ENCODE results near the gene RALGPS1.

The RALGPS1 gene, protein sequence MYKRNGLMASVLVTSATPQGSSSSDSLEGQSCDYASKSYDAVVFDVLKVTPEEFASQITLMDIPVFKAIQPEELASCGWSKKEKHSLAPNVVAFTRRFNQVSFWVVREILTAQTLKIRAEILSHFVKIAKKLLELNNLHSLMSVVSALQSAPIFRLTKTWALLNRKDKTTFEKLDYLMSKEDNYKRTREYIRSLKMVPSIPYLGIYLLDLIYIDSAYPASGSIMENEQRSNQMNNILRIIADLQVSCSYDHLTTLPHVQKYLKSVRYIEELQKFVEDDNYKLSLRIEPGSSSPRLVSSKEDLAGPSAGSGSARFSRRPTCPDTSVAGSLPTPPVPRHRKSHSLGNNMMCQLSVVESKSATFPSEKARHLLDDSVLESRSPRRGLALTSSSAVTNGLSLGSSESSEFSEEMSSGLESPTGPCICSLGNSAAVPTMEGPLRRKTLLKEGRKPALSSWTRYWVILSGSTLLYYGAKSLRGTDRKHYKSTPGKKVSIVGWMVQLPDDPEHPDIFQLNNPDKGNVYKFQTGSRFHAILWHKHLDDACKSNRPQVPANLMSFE

DNA sequence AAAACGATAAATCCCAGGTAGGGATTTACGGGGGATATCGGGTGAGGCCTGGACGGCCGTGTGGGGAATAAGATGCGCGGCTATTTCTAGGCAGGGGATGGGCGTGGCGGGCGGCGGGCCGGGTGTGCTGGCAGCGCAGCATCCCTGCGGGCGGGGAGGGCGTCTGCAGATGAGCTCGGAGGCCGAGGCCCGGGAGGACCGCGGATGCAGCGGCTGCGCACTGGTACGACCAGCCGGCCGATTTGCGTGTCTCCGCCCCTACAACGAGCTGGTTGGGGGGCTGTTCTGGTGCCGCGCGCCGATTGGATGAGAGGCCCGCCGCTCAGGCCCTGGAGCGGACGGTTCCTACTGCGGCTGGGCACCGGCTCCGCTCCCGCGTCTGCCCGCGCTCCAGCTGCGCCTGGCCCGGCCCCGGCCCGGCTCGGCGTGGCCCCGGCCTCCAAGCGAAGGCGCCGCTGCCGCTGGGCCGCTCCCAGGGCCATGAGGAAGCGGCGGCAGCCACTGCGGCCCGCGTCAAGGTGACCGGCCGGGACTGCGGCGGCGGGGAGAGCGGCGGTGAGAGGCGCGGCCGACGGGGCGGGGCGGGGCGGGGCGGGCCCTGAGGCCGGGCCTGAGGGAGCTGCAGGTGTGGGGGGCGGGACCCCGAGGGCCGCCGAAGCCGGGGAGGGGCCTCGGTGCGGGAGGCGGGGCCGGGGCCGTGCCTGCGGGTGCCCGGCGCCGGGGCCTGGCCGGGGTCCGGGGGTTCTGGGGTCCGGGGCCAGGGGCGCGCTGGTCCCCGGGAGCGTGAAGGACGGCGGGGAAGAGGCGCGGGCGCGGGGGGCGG is at the start of gene RALGPS1:
TSS of gene RALGPS1 (plus strand) at position 325 of the 823 bp plus-strand sequence. CDS start 47,508 bp downstream, outside the sequence.
- peak; percentile 94 for DNase-seq

DNA sequence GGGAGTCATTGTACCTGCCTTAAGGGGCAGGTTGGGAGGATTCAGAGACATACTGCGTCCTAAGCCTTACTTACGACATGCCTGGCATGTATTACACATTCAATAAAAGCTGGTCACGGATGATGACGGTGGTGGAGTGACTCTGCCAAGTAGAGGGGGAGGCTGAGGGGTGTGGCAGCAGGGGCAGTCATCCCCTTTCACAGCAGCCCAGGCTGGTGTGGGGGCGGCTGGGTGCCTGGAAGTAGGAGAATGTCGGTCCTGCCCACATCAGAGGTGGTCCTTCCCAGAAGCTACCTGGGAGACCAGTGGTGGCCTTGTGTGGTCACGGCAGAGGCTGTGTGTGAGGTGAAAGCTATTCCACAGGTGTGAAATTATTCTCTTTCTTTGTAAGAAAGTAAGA is 45.2 kb upstream of the RALGPS1 start:
- no peak for DNase-seq

DNA sequence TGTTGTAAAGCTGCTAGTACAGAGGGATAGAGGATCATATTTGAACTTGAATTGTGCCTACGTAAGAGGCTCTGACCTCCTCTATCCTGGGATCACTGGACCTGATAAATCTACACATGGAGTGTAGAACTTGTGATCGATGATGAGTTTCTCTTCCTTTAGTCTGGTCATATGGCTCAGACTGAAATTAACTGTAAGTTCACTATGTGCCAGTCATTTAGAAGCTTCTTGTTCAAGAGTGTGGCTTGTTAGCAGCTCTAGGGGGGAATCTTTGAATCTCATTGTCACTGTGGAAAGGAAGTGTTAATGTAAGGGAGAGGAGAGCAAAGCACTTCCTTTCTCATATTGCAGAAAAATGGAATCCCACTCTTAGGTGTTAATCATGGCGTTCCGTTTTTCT is 42.1 kb upstream of the RALGPS1 start:
- no peak for DNase-seq

DNA sequence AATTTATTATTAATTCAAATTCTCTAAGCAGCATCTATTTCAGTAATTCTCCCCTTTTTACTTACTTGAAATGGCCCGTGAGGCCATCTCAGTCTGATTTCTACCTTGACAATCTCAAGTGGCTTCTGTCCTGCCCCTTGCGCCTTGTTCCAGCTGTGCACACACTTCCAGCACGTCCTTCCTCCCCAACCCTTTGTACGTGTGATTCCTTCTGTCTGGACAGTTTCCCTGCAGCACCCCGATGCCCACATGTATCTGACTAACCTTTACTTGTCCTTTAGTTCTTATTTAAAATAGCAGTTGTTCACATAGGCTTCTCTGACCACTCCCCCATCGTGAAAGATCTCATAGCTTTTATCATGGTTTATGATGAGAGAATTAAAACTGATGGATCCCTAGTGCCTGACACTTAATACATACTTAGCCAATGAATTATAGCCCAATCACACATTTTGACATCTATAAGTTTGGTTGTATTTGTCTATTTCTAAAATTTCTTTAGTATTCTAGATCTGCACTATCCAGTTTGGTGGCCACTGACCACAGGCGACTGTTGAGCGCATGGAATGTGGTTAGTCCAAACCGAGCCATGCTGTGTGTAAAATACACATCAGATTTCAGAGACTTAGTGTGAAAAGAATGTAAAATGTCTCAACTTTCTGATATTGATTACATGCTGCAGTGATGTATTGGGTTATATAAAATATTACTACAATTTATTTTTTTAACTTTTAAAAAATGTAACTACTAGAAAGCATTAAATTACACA is 39.9 kb upstream of the RALGPS1 start:
- no peak for DNase-seq

DNA sequence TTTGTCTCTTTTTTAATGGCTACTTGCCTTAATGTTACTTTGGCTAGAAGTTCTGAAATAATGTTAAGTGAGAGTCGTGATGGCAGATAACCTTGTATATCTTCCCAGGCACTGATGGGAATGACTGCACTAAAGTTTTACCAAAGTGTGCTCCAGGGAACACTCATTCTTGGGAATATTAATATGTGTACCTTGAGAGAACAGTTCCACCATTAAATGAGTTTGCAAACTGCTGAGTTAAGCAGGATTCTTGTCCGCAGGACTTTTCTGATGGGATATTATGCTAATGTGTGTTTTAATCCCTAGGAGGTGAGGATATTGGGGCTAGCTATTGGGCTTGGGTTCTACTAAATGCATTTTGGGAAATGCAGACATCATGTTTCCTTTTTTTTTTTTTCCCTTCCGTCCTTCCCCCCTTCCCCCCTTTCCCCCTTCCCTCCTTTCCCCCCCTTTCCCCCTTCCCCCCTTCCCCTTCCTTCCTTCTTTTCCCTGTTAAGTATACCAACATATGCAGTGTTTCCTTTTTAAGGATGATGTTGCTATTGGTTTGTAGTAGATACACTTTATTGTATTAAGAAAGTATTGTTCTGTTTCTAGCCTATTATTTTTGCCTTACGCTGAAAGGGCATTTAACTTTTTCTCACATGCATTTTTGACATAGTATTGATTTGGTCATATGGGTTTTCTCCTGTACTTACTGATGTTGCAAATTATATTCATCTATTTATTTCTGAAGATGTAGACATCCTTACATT is 38.6 kb upstream of the RALGPS1 start:
- no peak for DNase-seq

DNA sequence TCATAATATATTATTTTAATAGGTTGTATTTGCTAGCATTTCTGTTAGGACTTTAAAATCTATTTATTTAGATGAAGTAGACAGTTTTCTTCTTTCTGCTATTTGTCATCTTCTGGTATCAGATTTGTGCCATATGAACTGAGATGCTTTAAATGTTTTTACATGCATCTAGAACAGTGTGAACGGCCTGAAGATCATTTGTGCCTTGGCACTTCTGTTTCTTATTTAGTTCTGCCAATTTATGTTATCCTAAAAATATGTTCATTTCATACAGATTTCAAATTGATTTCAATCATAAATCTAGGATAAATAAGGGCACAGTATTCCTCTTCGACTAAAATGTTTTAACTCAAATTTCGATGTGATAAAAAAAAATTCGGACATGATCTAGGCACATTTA is 38.1 kb upstream of the RALGPS1 start:
- no peak for DNase-seq

DNA sequence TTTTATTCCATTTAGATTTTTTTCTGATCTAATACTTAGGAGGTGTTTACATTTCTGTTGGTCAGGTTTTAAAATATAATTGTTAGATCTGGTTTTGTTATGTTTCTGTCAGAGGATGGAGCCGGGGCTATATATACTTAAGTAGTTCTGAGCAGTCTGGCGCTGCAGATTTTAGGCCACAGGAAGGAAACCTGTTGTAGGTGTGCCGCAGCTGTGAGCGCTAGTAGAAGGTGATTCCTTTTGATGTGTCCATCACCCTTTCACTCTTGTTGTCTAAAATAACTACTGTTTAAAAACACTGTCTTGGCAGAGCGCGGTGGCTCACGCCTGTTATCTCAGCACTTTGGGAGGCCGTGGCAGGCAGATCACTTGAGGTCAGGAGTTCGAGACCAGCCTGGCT is 37.2 kb upstream of the RALGPS1 start:
- DNase-seq = no peak

DNA sequence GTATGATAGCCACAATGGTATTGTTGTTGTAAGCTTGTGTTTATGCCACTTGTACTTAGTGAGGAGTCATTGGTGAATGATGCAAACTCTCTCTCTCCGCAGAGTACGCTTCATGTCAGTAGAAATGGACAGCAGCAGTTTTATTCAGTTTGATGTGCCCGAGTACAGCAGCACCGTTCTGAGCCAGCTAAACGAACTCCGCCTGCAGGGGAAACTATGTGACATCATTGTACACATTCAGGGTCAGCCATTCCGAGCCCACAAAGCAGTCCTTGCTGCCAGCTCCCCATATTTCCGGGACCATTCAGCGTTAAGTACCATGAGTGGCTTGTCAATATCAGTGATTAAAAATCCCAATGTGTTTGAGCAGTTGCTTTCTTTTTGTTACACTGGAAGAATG is 35.3 kb upstream of the RALGPS1 start:
- DNase-seq = no peak

DNA sequence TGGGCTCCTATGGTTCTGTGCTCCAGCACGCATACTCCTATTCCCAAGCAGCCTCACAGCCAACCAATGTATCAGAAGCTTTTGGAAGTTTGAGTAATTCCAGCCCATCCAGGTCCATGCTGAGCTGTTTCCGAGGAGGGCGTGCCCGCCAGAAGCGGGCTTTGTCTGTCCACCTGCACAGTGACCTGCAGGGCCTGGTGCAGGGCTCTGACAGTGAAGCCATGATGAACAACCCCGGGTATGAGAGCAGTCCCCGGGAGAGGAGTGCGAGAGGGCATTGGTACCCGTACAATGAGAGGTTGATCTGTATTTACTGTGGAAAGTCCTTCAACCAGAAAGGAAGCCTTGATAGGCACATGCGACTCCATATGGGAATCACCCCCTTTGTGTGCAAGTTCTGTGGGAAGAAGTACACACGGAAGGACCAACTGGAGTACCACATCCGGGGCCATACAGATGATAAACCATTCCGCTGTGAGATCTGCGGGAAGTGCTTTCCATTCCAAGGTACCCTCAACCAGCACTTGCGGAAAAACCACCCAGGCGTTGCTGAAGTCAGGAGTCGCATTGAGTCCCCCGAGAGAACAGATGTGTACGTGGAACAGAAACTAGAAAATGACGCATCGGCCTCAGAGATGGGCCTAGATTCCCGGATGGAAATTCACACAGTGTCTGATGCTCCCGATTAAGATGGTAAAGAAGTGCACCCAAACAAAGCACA is 34.2 kb upstream of the RALGPS1 start:
- no peak for DNase-seq

DNA sequence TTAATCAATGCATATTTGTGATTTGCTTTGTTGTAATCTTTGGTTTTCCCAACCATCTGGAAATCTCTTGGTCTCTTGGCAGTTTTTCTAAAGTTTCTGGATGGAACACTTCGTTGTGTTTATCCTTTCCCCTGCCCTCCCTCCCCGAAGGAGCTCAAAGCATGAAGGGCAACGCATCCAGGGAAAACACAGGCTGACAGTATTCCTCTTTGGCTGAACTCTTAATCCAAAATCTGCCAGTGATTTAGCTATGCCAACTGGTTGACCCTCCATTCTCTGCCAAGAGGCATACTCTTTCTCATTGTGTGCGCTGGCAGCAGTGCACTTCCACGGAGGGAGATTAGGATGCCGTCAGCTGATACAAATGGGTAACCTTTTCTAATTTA is 33.6 kb upstream of the RALGPS1 start:
- DNase-seq = no peak

DNA sequence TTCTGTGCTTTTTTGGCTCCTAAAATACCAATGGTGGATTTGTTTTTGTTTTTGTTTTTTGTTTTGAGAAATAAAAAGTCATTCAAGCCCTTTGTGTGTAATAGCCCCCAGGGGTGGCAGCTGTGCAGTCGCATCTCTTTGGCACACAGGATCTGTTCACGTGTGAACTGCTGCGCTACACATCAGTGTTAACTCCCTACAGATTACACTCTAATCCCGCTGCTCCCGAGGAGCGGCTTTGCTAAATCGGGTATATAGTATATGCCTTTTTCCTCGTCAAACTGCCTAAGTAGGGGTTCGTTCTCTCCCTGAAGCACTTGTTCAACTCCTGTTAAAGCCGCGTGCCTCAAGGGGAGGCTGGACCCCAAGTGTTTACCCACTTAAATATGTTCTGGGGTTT is 31.8 kb upstream of the RALGPS1 start:
- DNase-seq = no peak

DNA sequence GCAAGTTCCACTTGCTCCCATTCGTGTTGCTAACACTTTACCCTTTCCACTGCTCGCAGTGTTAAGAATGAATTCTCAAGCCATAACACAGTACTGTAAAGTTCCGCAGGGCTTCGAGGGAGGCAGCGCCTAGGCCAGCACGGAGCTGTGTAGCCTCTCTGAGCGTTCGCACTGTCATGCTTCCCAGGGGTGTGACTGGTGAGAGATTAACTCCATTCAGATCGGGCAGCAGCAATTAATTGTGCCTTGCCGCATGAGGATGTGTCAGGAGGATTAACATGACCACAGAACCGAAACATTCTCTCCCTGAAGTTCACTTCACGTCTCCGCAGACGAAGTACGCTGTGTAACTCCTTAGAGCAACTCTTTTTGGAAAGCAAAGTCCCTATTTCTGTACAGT is 30.9 kb upstream of the RALGPS1 start:
- DNase-seq = no peak

DNA sequence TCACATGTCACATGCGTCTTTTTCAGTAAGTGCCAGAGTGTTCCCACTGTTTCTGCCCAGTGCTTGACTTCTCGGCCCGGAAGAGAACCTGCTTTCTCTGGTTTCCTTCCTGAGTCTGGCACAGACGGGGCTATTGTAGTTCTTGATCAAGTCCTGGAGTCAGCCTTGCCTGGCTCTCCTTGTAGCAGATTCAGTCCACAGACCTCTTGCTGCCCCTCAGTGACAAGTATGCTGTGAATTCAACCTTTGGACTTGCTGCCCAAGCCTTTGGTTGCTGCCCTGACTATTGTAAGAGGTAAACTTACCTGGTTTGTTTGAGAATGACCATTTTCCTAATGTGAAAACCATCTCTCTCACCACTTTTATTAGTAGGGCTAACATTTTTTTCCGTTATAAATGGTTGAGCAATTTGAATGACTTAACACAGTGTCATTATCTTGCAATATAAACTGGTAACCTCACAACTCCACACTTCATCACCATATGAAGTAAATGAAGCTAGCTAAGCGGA is 29.4 kb upstream of the RALGPS1 start:
- DNase-seq = peak; percentile 43

DNA sequence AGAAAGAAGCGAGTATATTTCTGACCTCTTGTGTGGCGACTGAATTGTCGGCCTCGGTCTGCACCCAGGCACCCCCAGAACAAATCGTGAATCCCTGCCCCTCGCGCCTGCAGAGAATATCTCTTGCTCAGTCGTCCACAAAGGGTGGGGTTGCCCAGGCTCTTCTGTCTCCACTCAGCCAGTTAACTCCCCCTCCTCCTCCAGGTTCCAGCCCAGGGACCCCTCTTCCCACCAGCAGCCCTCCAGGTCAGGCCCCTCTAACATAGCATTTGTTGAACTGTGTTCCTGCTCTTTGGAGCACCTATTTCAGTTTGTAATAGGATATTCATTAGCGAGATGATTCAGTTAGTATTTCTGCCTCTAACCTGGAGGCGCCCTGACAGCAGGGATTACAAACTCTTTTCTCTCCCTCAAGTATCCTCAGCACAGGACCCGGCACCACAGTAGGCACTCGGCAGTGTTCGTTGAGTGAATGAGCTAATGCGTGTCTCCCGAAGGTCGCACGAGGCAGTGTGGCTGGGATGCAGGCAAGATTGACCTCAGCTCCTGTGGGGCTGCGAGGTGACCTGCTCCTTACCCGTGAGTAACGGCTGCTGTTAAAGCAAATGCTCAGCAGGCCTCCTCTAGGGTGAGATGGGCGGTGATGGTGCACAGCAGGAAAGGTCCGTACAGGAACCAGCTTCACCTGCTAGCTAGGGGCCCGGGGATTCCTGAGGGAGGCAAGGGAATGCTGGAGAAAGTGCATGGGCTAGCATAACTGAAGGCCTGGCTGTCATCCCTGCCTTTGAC is 28.4 kb upstream of the RALGPS1 start:
- no peak for DNase-seq

DNA sequence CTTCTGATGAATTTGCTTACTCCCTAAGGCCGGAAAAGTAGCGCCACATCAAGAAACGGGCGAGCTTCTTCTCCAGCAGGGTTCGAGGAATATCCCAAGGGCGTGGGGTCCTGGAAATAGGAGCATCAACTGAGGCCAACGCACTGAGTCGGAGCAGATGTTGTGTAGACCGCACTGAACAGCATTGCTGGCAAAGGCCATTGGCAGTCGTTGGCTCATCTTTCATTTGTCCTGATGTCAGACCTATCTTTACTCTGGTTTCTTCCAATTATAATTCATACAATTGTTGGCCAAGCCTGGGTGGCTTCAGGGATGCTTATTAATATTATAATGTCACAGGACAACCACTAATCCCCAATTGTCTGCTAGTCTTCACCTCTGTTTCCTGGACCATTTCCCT is 27.7 kb upstream of the RALGPS1 start:
- DNase-seq = no peak

DNA sequence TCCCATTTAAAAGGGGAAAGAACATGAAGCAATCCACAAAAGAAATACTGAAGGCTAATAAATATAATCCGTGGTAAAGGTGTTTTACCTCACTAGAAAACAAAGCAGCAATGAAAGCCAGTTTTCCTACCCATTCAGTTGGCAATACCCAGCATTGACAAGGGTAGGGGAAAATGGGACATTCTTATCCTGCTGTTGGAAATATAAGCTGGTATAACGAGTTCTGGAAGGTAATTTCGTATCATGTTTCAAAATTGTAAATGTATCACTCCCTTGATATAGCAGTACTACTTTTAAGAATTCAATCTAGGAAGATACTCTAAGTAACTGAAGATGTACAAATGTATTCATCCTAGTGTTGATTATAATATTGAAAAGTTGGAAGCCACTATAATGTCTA is 22.9 kb upstream of the RALGPS1 start:
- DNase-seq = no peak

DNA sequence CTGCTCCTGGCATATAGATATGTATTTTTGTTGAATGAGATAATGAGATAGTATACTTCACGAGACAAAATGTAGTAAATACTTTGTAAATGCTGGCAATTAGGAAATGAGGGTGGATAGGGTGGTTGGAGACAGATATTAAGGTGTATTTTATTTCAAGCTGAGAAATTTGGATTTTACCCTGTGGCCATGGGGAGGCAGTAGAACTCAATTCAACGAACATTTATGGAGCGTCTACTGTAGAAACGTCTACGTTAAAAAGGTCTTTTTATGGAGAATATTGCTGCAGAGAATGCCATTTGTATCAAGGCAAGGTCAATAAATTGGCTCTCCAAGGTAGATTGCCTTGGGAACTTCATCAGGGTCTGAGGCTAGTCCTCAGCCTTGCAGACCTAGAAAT is 21.5 kb upstream of the RALGPS1 start:
- no peak for DNase-seq

DNA sequence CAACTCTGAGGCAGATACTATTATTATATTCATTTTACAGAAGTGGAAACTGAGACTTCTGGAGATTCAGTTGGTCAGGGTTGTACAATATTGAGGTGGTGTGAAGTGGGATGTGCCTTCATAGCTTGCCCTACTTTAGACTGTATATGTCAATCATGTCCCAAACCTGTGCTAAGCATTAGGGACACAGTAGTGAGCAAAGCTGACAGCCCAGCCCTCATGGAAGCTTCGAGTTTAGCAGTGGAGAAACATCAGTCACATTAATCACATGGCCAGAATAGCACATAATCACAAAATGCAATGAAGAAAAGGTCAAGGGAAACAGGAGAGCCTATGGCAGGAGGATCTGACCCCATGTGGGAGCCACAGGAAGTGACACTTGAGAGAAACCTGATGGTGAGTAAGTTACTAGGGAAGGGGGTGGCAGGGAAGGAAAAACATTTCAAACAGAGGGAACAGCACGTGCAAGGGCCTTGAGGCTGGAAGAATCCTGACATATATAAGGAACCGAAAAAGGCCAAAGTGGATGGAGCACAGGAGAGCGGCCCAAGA is 20.5 kb upstream of the RALGPS1 start:
- DNase-seq = peak; percentile 25

DNA sequence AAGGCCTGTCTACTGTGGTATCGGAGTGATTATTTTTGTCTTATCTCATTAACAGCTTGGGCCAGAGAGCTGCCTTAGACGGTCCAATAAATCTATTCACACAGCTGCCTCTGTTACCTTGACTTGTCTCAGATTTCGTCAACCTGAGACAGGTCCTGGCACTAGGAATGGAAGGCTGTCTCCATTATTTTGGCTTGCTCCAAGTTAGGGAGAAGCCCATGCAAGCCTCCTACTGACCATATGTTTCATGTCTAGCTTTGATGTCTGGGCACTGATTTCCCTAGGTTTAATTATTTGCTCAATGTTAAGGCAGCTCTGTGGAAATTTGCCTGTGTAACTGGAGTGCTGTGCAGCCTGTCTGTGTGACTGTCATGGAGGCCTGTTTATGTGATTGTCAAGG is 12.4 kb upstream of the RALGPS1 start:
- no peak for DNase-seq

DNA sequence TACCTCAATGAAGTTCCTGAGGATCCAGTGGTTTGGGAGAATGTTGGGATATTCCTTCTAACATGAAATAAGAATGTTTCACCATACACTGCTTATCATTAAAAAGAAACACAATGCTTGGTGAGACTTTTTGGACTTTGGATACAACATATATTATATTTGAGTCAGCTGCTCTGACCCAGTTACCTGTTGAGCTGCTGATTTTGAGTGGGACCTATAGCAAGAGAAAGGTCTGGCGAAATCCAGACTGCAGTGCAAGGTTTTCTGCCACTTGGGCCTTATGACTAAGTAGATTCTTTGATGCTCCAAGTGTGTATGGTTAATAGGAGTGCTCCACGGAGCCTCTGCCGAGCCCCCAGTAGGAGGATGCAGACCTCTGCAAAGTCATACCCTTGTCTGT is 10.0 kb upstream of the RALGPS1 start:
- DNase-seq = no peak

All from HCEC 1CT (cell line).